ENCODE results near the gene TMEM184A. TPM values are rescaled to one million over a fixed set of nuclear protein-coding genes. Genes with fewer than 3 reads are reported as not detected.

Gene TMEM184A
- total RNA-seq, 1 donor from 2014 or later: 9.0 TPM

GRCh38 chr7:1580422-1581030 is 24.5 kb upstream of the TMEM184A start:
- no peak for DNase-seq (ENCODE audit: low read depth)
- H3K27me3 ChIP-seq (ENCODE audit: control insufficient read depth, insufficient read depth, low read length): no peaks in the 10 kb centered on the region
- no peak for TF ChIP-seq CTCF (IDR thresholded peaks at IDR 0.05; ENCODE audit: insufficient read depth, low read length, severe bottlenecking)
- FAIRE-seq: no peak
- H3K36me3 ChIP-seq (ENCODE audit: control insufficient read depth, insufficient read depth, low read length): no peaks in the 10 kb centered on the region
- H3K4me3 ChIP-seq (ENCODE audit: low read depth, low read length): no peak overlapping the region

GRCh38 chr7:1579481-1580421 is 23.7 kb upstream of the TMEM184A start:
- peak; percentile 97 for TF ChIP-seq CTCF (IDR thresholded peaks at IDR 0.05; ENCODE audit: insufficient read depth, low read length, severe bottlenecking)
- peak; percentile 100 for FAIRE-seq
- peak; percentile 33 for DNase-seq (ENCODE audit: low read depth)
- H3K27me3 ChIP-seq (ENCODE audit: control insufficient read depth, insufficient read depth, low read length): no peaks in the 10 kb centered on the region
- H3K36me3 ChIP-seq (ENCODE audit: control insufficient read depth, insufficient read depth, low read length): no peaks in the 10 kb centered on the region
- H3K4me3 ChIP-seq (ENCODE audit: low read depth, low read length): no peak overlapping the region

- no peak for FAIRE-seq
- no peaks in the 10 kb centered on the region for H3K27me3 ChIP-seq (ENCODE audit: control insufficient read depth, insufficient read depth, low read length)
Measured at GRCh38 chr7:1578513-1578912, 22.5 kb upstream of the TMEM184A start.

GRCh38 chr7:1576521-1577253 is 20.7 kb upstream of the TMEM184A start:
- FAIRE-seq (no peak), DNase-seq (ENCODE audit: low read depth) (no peak)
- H3K4me3 ChIP-seq (ENCODE audit: low read depth, low read length): no peak overlapping the region
- no peak for TF ChIP-seq CTCF (IDR thresholded peaks at IDR 0.05; ENCODE audit: insufficient read depth, low read length, severe bottlenecking)
- no peaks in the 10 kb centered on the region for H3K27me3 ChIP-seq (ENCODE audit: control insufficient read depth, insufficient read depth, low read length)
- no peaks in the 10 kb centered on the region for H3K36me3 ChIP-seq (ENCODE audit: control insufficient read depth, insufficient read depth, low read length)

More at GRCh38 chr7:1578513-1578912, 22.5 kb upstream of the TMEM184A start:
- no peak for TF ChIP-seq CTCF (IDR thresholded peaks at IDR 0.05; ENCODE audit: insufficient read depth, low read length, severe bottlenecking)
- Histone ChIP-seq H3K4me3 (ENCODE audit: low read depth, low read length) (no peak overlapping the region), H3K36me3 (ENCODE audit: control insufficient read depth, insufficient read depth, low read length) (no peaks in the 10 kb centered on the region)
- DNase-seq (ENCODE audit: low read depth): no peak

GRCh38 chr7:1575809-1576208 is 19.8 kb upstream of the TMEM184A start:
- DNase-seq (ENCODE audit: low read depth): no peak
- Histone ChIP-seq H3K36me3 (ENCODE audit: control insufficient read depth, insufficient read depth, low read length) (no peaks in the 10 kb centered on the region), H3K4me3 (ENCODE audit: low read depth, low read length) (no peak overlapping the region), H3K27me3 (ENCODE audit: control insufficient read depth, insufficient read depth, low read length) (no peaks in the 10 kb centered on the region)
- no peak for TF ChIP-seq CTCF (IDR thresholded peaks at IDR 0.05; ENCODE audit: insufficient read depth, low read length, severe bottlenecking)
- no peak for FAIRE-seq

Measured in bronchial epithelial cell (primary cell).